Stimulated activated CD8-positive, alpha-beta memory T cell treated with anti-CD3 and anti-CD28 coated beads, Interleukin-15, amount 100 ng/mL, for 24 hours (primary cell): Measurements from ENCODE around the gene ZNRF3.
"Not testable (repeated sequence)": the region's sequence is repeated elsewhere in the genome, so short reads cannot be mapped to it uniquely, and the experiment has no call there.

Experiments used
- DNase-seq: peaks from one replicate; pipeline ENCODE4 v3.0.0-alpha.2; 2020; ENCODE audit warnings: low read depth

The ZNRF3 gene

DNA sequence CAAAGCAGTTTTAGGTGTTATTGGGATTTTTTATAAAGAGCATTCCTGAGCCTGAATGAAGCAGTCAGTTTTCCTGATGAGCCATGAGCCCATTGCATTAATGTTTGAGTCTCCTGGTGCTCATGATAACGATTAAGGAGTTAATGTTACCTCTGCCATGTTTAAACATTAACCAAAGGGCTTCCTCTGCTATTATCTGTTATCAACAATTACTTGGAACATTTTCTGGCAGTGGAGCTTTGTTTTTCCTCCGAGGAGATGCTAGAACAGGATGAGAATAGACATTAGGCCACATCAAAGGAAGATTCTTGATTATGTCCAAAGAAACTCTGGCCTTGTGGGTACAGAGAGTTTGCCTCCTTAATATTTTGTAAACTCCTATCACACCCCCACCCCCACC, 49.9 kb downstream of the ZNRF3 start:
- no peak for DNase-seq

DNA sequence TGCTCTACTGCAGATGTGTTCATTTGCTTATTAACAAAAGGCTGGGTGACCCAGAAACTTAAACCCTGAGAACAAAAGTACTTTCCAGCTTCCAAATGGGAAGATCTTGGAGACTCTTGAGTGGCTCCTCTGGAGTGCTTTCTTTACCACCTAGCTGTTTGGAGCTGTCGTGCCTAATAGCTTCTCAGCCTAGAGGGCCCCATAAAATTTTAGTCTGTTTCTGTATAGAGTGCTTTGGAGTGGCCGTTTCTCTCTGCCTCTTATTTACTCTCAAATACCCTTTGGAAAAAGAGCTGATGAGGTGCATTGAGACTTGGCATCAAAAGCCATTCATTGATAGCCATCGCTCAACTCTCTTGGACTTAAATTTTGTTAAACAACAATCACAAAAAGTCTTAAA, 50.7 kb downstream of the ZNRF3 start:
- no peak for DNase-seq

- DNase-seq: no peak
Observed at GRCh38 chr22:28935140-28935539, 51.8 kb downstream of the ZNRF3 start.

DNA sequence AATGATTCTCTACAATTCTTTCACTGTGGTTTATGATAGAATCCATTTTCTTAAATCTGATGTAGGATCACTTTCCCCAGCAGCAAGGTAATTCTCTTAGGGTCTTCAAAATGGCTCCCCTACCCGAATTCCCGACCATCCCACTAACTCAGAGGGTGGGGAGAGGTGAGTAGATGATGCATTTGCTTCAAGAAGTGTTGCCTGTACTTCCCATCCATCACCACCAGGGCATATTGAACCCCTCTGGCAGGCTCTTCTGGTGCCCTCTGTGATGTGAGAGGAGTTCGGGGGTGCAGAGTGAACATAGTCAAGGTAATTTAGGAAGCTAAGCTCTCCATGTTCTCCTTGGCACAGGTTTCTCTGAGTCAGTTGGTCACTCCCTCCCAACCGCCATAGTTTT, 52.3 kb downstream of the ZNRF3 start:
- DNase-seq: no peak

DNA sequence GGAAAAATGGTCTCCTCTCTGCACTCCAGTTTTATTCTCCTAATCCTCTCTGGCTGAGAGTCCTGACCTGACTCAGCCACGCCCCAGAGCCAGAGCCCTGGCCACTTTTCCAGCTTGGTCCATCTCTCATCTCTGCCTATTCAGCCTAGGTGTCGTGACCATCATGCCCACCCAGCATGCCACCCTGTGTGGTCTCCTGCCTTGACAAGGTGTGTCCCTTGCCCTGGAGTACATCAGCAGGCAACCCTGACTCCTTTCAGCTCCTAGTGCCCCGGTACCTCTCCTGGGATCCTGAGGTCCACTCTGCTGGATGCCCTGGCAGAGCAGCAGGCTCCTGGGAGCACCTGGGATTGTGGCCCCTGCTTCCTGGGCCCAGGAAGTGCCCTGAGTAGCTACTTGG, 52.8 kb downstream of the ZNRF3 start:
- DNase-seq: no peak

DNA sequence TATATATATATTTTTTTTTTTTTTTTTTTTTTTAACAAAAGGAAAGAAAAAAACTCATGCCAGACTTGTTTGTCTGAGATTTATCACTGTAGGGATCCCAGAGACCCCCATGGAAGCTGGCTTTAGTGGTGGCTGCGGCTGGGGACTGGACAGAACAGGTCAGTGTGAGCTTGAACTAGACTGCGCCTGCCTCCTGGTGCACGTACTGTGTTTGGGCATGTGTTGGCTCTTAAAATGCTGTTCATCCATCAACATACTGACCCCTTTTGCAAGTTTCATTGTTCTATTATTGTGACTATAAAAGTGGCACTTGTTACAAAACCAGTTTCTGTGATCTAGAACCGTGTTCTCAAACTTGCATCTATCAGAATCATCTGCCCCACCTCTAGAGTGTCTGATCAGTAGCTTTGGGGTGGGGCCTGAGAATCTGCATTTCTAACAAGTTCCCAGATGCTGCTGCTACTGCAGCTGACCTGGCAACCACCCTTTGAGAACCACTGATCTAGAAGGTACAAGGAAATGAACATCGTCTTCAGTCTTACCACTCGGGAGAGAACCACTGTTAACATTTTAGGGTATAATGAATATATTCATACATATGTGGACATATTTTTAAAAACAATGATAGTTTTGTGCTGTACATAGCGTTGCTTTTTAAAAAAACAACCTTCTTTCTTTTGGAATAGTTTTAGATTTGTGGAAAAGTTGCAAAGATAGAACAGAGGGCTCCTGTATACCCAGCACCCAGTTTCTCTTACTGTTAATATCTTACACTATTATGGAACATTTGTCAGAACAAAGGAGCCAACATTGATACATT, 54.0 kb downstream of the ZNRF3 start:
- DNase-seq: no peak

GRCh38 chr22:28938286-28938833, 55.0 kb downstream of the ZNRF3 start:
- no peak for DNase-seq

DNA sequence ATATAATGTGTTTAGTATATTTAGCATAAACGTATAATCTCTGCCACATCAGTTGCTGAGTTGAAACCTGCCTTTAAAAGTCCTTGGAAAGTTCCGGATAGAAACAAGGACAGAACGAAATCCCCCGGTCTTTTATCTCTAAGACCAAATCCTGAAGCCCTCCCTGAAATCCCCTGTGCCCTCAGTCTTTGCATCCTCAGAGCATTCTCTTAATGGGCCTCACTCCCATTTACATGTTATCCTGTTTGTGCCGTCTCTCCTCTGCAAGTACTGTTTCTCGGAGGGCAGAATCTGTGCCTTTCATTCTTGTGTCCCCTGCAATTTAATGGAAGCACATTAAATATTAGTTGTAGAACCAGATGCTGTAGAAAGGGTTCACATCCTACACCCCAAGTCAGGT, 56.0 kb downstream of the ZNRF3 start:
- DNase-seq: no peak

- DNase-seq: no peak
Observed at GRCh38 chr22:28939932-28940331, 56.6 kb downstream of the ZNRF3 start.

- DNase-seq: no peak
Observed at GRCh38 chr22:28940441-28940840, 57.1 kb downstream of the ZNRF3 start.

DNA sequence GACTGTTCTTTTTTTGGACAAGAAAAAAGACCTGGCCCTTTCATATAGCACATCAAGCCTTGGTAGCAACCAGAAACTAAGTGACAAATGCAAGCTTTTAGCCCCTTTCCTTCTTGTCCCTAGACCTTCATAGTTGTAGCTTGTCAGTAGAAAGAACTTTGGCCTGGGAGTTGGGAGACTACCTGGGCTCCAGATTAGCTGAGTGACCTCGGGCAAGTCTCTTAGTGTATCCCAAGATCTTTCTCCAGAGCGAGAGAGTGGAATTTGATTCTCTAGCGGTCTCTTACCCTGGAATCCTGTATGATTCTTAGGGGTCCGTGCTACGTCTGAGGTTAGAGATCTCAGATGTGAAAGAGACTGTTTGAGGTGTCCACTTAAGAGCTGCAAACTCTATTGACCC, 59.0 kb downstream of the ZNRF3 start:
- no peak for DNase-seq

- no peak for DNase-seq
Observed at GRCh38 chr22:28942801-28943500, 59.6 kb downstream of the ZNRF3 start.

DNA sequence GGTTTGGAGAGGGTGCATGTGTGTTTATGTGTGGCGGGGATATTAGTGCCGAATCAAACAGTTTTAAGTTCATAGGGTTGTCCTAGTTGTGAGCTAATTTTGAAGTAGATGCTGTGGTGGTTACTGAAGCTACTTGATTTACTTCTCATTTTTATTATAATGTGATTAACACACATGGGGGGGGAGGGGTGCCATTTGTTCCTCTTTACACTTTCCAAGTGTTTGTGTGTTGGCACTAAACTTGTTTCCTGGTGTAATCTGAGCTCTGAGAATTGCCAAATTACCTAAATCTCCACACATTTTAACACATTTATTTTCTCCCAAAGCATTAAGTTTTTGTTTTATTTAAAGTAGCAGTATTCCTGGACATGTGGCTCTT, 60.1 kb downstream of the ZNRF3 start:
- DNase-seq: no peak

DNA sequence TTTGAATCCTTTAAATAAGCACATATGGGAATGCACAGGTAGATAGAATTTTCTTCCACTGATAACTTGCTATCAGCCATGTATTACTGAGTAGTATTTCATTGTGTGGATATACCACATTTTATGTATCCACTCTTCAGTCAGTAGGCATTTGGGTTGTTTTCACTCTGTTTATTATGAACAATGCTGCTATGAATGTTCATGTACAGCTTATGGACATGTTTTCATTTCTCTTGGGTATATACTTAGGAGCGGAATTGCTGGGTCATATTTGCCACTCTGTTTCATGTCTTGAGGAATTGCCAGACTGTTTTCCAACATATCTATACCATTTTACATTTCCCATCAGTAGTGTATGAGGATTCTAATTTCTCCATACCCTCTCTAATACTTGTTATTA, 63.8 kb downstream of the ZNRF3 start:
- DNase-seq: no peak

- no peak for DNase-seq
Observed at GRCh38 chr22:28948424-28948823, 65.1 kb downstream of the ZNRF3 start.

GRCh38 chr22:28948860-28949551, 65.6 kb downstream of the ZNRF3 start:
- not testable (repeated sequence) for DNase-seq

DNA sequence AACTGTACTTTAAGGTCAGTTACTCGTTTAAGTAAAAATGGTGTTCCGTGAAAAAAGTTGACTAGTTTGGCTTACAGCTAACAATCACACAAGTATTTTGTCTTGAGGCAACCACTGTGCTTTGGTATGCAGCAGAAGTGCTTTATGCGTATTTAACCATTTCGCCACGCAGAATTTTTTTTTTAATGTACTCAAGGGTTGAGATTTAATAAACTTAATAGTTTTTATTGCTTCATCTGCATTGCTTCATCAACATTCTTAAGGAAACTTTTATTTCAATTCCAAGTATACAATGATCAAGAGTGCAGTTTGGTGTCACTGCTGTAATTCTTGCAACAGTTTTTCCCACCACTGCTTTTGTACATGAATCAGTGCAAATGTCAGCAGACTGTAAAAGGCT, 66.4 kb downstream of the ZNRF3 start:
- no peak for DNase-seq

DNA sequence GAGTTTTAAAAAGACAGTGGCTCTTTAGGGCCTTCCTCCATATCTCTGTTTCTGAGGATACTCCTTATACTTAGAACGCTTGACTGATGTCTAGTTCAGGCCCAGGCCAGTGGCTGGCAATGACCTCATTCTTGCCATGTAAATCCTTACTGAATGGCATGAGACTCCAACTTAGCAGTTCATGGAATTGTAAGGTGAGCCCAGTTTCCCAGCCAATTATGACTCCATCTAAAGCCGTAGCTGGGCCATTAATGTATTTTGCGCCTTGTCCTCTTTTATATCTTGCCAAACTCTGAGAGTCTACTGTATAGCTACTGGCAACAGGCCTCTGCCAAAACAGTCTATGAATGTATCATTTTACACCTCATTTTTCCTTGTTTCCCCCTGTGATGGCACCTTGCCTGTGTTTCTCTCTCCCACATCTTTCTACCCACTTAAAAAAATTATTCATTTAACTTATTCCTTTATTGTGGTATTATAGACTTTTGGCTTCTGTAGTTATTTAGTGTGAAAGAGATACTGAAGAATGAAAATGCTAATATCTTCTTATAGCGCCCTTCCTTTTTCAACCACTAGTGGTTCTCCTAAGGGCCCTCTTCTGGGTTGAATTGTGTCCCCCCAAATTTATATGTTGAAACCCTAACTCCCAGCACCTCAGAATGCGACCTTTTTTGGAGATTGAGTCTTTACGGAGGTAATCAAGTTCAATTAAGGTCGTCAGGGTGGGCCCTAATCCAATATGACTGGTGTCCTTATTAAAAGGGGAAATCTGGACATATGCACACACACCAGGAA, 67.4 kb downstream of the ZNRF3 start:
- no peak for DNase-seq

DNA sequence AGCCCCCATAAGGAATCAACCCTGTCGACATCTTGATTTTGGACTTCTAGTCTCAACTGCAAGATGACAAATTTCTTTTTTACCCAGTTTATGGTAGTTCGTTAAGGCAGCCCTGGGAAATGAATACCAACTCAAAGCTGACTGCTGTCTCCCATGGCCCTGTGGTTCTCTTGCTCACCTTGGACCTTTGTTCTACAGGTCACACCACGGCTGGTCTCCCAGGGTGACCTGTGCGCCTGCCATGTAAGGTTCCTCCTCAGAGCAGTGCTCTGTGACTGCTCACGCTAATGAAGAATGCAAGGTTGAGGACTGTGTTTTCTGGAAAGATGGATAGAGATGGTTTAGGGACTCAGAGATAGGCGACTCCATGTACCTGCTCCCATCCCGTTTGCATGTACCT, 68.2 kb downstream of the ZNRF3 start:
- no peak for DNase-seq

DNA sequence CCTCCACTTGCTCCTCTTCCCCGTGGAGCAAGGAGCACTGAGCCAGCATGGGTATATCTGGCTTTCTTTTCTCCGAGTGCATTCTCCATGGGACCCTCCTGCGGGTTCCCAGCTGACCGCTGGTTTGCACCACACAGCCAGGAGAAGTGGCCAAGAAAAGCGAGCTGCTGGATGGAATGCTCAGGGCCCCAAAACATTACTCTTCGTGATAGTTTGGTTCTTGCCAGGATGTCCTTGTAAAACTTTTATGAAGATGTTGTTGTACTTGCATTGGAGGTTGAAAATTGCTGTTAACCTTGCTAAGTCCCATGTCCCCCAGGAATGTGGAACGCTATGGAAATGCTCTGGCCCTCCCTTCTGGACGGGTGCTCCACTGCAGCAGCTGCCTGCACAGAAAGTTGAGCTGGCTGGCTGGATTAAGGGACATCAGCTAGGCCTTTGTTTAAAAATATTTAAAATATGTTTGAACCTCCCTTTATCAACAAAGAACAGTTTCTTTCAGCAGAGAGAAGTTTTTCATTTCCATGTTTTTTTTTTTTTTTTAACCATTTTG, 68.7 kb downstream of the ZNRF3 start:
- DNase-seq: no peak

GRCh38 chr22:28952857-28953256, 69.5 kb downstream of the ZNRF3 start:
- no peak for DNase-seq

DNA sequence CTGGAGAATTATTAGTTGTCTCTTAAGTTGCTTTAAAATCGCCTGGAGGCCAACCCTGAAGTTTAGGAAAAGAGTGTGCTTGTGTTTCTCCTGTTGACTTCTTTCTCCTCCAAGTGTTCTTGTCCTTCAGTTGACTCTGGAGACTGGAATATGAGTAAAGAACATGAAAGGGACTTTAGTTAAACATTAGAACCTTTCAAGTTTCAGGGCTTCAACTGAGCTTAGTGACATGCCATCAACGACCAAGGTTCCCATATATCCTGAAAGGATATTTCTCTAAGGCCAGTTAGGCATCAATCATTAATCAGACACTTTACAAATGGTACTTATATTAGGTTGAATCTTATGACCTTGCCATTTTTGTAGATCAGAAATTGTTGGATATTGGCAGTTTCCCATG, 70.0 kb downstream of the ZNRF3 start:
- DNase-seq: no peak
